ENCODE measurements around the gene CCNT1.

GRCh38 chr12:48765753-48766162, 49.3 kb upstream of the CCNT1 start:
- TF ChIP-seq EZH2 (optimal IDR thresholded peaks at IDR 0.05; ENCODE audit: low read depth, low read length) (no peak), CTCF (IDR thresholded peaks at IDR 0.05; ENCODE audit: low read length) (no peak), EZH2phosphoT487 (IDR thresholded peaks at IDR 0.05; ENCODE audit: low read length) (no peak)

All from MM.1S (cell line).